Activated T-helper 1 cell treated with Interleukin-2 at 50 U/mL for 16 hours (primary cell): ENCODE data around the gene TMEM219.
"Not testable (repeated sequence)": the region's sequence is repeated elsewhere in the genome, so short reads cannot be mapped to it uniquely, and the experiment has no call there.

Experiments used
- DNase-seq: peaks from one replicate; pipeline ENCODE4 v3.0.0-alpha.2; 2020; ENCODE audit warnings: low read depth

Gene TMEM219

DNA sequence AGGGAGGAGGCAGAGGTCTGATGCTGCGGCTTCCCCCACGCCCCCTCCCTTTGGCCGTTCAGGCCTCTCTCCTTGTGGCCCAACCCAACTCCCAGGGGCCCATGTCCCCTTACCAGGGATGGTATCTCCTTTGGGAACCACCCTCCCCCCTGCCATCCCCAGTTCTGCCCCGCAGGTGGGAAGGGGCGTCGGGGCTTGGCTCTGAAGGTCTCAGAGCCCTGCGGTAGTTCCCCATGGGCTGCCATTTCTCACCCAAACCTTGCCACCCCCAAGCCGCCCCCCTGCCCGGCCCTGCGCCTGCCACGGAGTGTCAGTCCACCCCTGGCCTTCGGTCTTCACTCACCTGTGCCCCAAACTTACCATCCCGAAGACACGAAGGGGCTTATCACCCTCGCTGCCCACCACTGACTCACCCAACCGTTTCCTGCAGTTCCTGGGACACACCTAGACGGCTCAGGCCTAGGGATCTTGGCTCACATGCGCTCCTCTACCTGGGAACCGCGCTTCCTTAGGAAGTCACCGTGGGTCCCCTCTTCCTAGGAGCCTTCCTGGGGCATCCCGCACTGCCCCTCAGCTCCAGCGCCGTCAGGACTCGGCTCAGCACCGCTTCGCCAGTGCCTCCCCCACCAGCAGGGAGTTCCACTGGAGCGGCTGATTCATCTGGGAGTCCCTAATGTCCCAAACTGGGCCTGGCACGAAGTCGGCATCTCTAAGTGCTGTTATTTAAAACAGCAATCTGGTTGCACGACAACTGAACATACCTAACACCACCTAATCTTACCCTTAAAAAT, 50.0 kb downstream of the TMEM219 start:
- DNase-seq, result no peak

DNA sequence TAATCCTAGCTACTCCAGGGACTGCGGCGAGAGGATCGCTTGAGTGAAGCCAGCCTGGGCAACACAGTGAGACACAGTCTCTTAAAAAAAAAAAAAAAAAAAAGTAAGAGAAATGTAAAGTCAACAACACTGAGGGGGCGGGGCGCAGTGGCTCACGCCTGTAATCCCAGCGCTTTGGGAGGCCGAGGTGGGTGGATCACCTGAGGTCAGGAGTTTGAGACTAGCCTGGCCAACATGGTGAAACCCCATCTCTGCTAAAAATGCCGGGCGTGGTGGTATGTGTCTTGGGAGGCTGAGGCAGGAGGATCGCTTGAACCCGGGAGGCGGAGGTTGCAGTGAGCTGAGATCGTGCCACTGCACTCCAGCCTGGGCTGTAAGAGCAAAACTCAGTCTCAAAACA, 50.7 kb downstream of the TMEM219 start:
- DNase-seq, result not testable (repeated sequence)

DNA sequence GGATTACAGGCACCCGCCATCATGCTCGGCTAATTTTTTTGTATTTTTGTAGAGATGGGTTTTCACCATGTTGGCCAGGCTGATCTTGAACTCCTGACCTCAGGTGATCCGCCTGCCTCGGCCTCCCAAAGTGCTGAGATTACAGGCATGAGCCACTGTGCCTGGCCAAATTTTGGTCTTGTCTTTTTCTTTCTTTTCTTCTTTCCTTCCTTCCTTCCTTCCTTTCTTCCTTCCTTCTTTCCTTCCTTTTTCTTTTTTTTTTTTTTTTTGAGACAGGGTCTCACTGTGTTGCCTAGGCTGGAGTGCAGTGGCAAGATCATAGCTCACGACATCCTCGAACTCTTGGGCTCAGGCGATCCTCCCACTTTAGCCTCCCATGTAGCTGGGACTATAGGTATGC, 53.6 kb downstream of the TMEM219 start:
- DNase-seq, result not testable (repeated sequence)

DNA sequence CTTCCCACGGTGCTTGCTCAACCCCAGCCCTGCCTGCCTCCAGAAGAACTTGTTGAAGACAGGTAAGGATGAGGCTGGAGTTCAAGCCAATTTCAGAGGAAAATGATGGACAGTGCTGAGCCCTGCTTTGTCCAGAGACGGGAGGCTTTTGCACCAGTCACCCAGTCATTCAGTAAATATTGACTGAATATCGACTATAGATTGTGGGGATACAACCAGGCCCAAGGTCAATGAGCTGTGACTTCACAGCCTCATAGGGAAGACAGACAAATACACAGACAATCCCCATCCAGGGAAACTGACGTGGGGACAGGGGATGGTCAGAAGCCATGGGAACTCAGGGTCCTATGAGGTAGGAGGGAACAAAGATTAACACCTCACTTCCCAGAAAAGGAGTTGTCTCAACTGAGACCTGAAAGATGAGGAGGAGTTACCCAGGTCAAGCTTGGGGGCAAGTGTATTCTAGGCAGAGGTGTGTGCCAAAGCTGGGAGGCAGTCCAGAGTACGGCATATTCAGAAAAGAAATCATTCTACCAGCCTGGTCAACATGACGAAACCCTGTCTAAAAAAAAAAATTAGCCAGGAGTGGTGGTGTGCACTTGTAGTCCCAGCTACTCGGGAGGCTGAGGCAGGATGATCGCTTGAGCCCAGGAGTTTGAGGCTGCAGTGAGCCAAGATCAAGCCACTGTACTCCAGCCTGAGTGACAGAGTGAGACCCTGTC, 54.8 kb downstream of the TMEM219 start:
- DNase-seq, result no peak

DNA sequence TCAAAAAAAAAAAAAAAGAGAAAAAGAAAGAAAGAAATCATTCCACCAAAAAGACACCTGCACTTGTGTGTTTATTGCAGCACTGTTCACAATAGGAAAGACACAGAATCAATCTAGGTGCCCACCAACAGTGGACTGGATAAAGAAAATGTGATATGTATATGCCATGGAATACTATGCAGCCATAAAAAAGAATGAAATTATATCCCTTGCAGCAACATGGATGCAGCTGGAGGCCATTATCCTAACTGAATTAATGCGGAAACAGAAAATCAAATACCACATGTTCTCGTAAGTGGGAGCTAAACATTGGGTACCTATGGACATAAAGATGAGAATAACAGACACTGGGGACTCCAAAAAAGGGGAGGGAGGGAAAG, 55.4 kb downstream of the TMEM219 start:
- DNase-seq, result no peak

DNA sequence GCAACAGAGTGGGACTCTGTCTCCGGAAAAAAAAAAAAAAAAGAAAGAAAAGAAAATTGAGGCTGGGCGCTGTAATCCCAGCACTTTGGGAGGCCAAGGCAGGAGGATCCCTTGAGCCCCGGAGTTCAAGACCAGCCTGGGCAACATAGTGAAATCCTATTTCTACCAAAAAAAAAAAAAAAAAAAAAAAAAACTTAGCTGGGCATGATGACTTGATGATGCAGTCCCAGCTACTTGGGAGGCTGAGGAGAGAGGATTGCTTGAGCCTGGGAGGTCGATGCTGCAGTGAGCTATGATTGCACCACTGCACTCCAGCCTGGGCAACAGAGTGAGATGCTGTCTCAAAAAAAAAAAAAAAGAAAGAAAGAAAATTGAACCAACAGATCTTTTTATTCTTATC, 56.1 kb downstream of the TMEM219 start:
- DNase-seq, result not testable (repeated sequence)

DNA sequence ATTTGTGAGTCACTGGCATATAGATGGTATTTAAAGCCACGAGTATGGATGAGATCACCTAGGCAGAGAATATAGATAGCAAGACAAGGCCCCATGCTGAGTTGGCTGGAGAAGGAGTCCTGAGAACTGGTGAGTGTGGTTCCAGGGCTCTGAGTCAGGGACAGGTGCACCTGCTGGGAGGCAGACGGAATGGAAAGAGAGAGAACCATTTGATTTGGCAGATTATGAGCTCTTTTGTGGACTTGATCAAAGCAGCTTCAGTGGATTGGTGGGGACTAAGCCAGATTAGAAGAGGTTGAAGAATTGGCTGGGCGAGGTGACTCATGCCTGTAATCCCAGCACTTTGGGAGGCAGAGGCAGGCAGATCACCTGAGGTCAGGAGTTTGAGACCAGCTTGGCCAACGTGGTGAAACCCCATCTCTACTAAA, 56.9 kb downstream of the TMEM219 start:
- no peak for DNase-seq
